Glomerular endothelial cell (primary cell): ENCODE measurements around the gene CACNA1B. TPM values are rescaled to one million over a fixed set of nuclear protein-coding genes. Genes with fewer than 3 reads are reported as not detected.

ENCODE experiments used
- DNase-seq: peaks from one replicate; pipeline ENCODE4 v3.0.0-alpha.2; 2011; ENCODE audit warnings: low read depth, low spot score; ENCODE audit errors: extremely low read depth
- total RNA-seq: library from RNA; depleted of rRNA; stranded (reverse); fragments of >200 nt; gene quantifications from 2 replicates; pipeline ENCODE4 v1.2.3, GENCODE V29; 2015

The CACNA1B gene
- total RNA-seq, 1 donor from 2014 or later = 0.41 TPM

- no peak for DNase-seq
Measured at GRCh38 chr9:137959641-137960411, 82.2 kb downstream of the CACNA1B start.

GRCh38 chr9:137960496-137960895 lies 82.9 kb downstream of the CACNA1B start:
- DNase-seq = no peak

GRCh38 chr9:137963525-137963924 lies 85.9 kb downstream of the CACNA1B start:
- no peak for DNase-seq

GRCh38 chr9:137965177-137965795 lies 87.7 kb downstream of the CACNA1B start:
- DNase-seq = no peak

- no peak for DNase-seq
Measured at GRCh38 chr9:137967280-137967953, 89.8 kb downstream of the CACNA1B start.

GRCh38 chr9:137968235-137968634 lies 90.7 kb downstream of the CACNA1B start:
- no peak for DNase-seq

- no peak for DNase-seq
Measured at GRCh38 chr9:137969008-137969407, 91.4 kb downstream of the CACNA1B start.

GRCh38 chr9:137969685-137970084 lies 92.1 kb downstream of the CACNA1B start:
- DNase-seq = no peak

- DNase-seq = no peak
Measured at GRCh38 chr9:137970098-137970497, 92.5 kb downstream of the CACNA1B start.

GRCh38 chr9:137970686-137971476 lies 93.3 kb downstream of the CACNA1B start:
- no peak for DNase-seq

- no peak for DNase-seq
Measured at GRCh38 chr9:137971477-137972138, 94.0 kb downstream of the CACNA1B start.

GRCh38 chr9:137972355-137972987 lies 94.9 kb downstream of the CACNA1B start:
- no peak for DNase-seq

- no peak for DNase-seq
Measured at GRCh38 chr9:137972988-137973470, 95.4 kb downstream of the CACNA1B start.

GRCh38 chr9:137973829-137974416 lies 96.3 kb downstream of the CACNA1B start:
- DNase-seq = no peak

GRCh38 chr9:137974746-137975526 lies 97.4 kb downstream of the CACNA1B start:
- no peak for DNase-seq

GRCh38 chr9:137975527-137975913 lies 97.9 kb downstream of the CACNA1B start:
- no peak for DNase-seq

GRCh38 chr9:137975936-137976565 lies 98.5 kb downstream of the CACNA1B start:
- DNase-seq = no peak

GRCh38 chr9:137977571-137978261 lies 100.1 kb downstream of the CACNA1B start:
- no peak for DNase-seq
